Hepatocyte (in vitro differentiated cells): ENCODE measurements around the gene SLC16A7. TPM values are rescaled to one million over a fixed set of nuclear protein-coding genes. Genes with fewer than 3 reads are reported as not detected.
A peak's percentile ranks its signal among the peaks of the same experiment; 100 is the strongest.

Experiments
- DNase-seq: peaks from one replicate; pipeline ENCODE4 v3.0.0-alpha.2; 2016; ENCODE audit warnings: low spot score
- H2AFZ ChIP-seq: fragments of 200-600 bp; sonication (generic); 2 replicates; pipeline ENCODE4 v1.6.0; 2016; ENCODE audit warnings: antibody characterized with exemption, mild to moderate bottlenecking
- H3K27ac ChIP-seq: fragments of 200-600 bp; sonication (generic); 2 replicates; pipeline ENCODE4 v1.5.1; 2016; ENCODE audit warnings: mild to moderate bottlenecking
- H3K27me3 ChIP-seq: fragments of 200-600 bp; sonication (generic); 2 replicates; pipeline ENCODE4 v1.6.1; 2016
- H3K36me3 ChIP-seq: fragments of 200-600 bp; sonication (generic); replicated peaks from 2 replicates; pipeline ENCODE4 v1.5.1; 2016; ENCODE audit warnings: low read depth; ENCODE audit not compliant: insufficient read depth
- H3K4me1 ChIP-seq: fragments of 200-600 bp; sonication (generic); 2 replicates; pipeline ENCODE4 v1.5.1; 2016; ENCODE audit warnings: mild to moderate bottlenecking, moderate library complexity; ENCODE audit not compliant: insufficient read depth
- H3K4me2 ChIP-seq: fragments of 200-600 bp; sonication (generic); 2 replicates; pipeline ENCODE4 v1.6.0; 2016
- H3K4me3 ChIP-seq: fragments of 200-600 bp; sonication (generic); 2 replicates; pipeline ENCODE4 v1.5.1; 2016; ENCODE audit warnings: mild to moderate bottlenecking
- H3K79me2 ChIP-seq: fragments of 200-600 bp; sonication (generic); 2 replicates; pipeline ENCODE4 v1.6.0; 2017; ENCODE audit warnings: mild to moderate bottlenecking
- H3K9me2 ChIP-seq: fragments of 200-600 bp; sonication (generic); replicated peaks from 2 replicates; pipeline ENCODE4 v1.6.0; 2017; ENCODE audit warnings: mild to moderate bottlenecking; ENCODE audit not compliant: insufficient read depth
- H3K9me3 ChIP-seq: fragments of 200-600 bp; sonication (generic); 2 replicates; pipeline ENCODE4 v1.5.1; 2016; ENCODE audit warnings: low read depth, mild to moderate bottlenecking
- H4K20me1 ChIP-seq: fragments of 200-600 bp; sonication (generic); 2 replicates; pipeline ENCODE4 v1.6.0; 2016; ENCODE audit warnings: mild to moderate bottlenecking; ENCODE audit not compliant: insufficient read depth, poor library complexity, severe bottlenecking
- CTCF ChIP-seq: fragments of 200-600 bp; sonication (generic); IDR thresholded peaks from 2 replicates; pipeline ENCODE4 v1.5.1; 2016; ENCODE audit warnings: antibody characterized with exemption, mild to moderate bottlenecking; ENCODE audit not compliant: poor library complexity
- EZH2 ChIP-seq: fragments of 200-600 bp; sonication (generic); IDR thresholded peaks from 2 replicates; pipeline ENCODE4 v1.6.1; 2016; ENCODE audit warnings: antibody characterized with exemption, mild to moderate bottlenecking, borderline replicate concordance
- EZH2phosphoT487 ChIP-seq: fragments of 200-600 bp; sonication (generic); IDR thresholded peaks from one replicate; pipeline ENCODE4 v1.6.1; 2018; ENCODE audit warnings: antibody characterized with exemption, mild to moderate bottlenecking, low read depth, moderate library complexity; ENCODE audit not compliant: unreplicated experiment, severe bottlenecking
- WGBS: methylation state at CpG from one replicate; pipeline ENCODE4 v1.1.6; 2016; ENCODE audit warnings: low lambda C conversion rate; ENCODE audit errors: missing lambda C conversion rate; 5-methylcytosine and 5-hydroxymethylcytosine counted together
- polyA plus RNA-seq: library from polyadenylated mRNA; unstranded; fragments of >200 nt; fragmentation: Nextera tagmentation; extraction: Ambion mirVana; gene quantifications from 2 replicates; pipeline ENCODE4 v1.2.1, GENCODE V29; 2016
- total RNA-seq: library from RNA; depleted of rRNA; stranded (reverse); fragments of >200 nt; gene quantifications from 2 replicates; pipeline ENCODE4 v1.2.3, GENCODE V29; 2014

SLC16A7 gene
- total and polyA plus RNA-seq, 2 experiments from 2014 or later: 4.7 to 17.9 TPM

- no peaks in the 10 kb centered on the region for H3K27me3 ChIP-seq
- no peaks in the 10 kb centered on the region for H3K4me1 ChIP-seq
- no peaks in the 10 kb centered on the region for H3K9me3 ChIP-seq
- no peaks in the 10 kb centered on the region for H3K79me2 ChIP-seq
- no peak overlapping the region for H3K4me3 ChIP-seq
- H2AFZ ChIP-seq: no peak overlapping the region
- H3K27ac ChIP-seq: no peak overlapping the region
- TF ChIP-seq EZH2phosphoT487: no peak
- TF ChIP-seq CTCF: no peak
- TF ChIP-seq EZH2: no peak
- DNase-seq: peak; percentile 20
- no peaks in the 10 kb centered on the region for H4K20me1 ChIP-seq
- no peaks in the 10 kb centered on the region for H3K9me2 ChIP-seq
- WGBS: 76% methylated on average over 5 of the region's 5 CpGs
- no peaks in the 10 kb centered on the region for H3K36me3 ChIP-seq
- H3K4me2 ChIP-seq: no peak overlapping the region
Observed at GRCh38 chr12:59570145-59570544, 25.7 kb upstream of the SLC16A7 start.

GRCh38 chr12:59574406-59574805 is 21.4 kb upstream of the SLC16A7 start:
- Histone ChIP-seq H3K4me3 (no peak overlapping the region), H3K9me2 (no peaks in the 10 kb centered on the region), H3K9me3 (no peaks in the 10 kb centered on the region), H2AFZ (no peak overlapping the region), H3K27ac (no peak overlapping the region), H3K36me3 (no peaks in the 10 kb centered on the region), H4K20me1 (no peaks in the 10 kb centered on the region), H3K79me2 (no peaks in the 10 kb centered on the region), H3K27me3 (no peaks in the 10 kb centered on the region), H3K4me2 (no peak overlapping the region), H3K4me1 (no peaks in the 10 kb centered on the region)
- DNase-seq: no peak
- TF ChIP-seq EZH2phosphoT487 (no peak), EZH2 (no peak), CTCF (no peak)

GRCh38 chr12:59575826-59576225 is 20.0 kb upstream of the SLC16A7 start:
- Histone ChIP-seq H3K9me2 (no peaks in the 10 kb centered on the region), H3K4me1 (no peaks in the 10 kb centered on the region), H3K36me3 (no peaks in the 10 kb centered on the region), H3K79me2 (no peaks in the 10 kb centered on the region), H3K9me3 (no peaks in the 10 kb centered on the region), H3K4me3 (no peak overlapping the region), H4K20me1 (no peaks in the 10 kb centered on the region), H3K27ac (no peak overlapping the region), H2AFZ (no peak overlapping the region), H3K27me3 (no peaks in the 10 kb centered on the region), H3K4me2 (no peak overlapping the region)
- WGBS: 98% methylated on average over 2 of the region's 2 CpGs
- no peak for DNase-seq
- TF ChIP-seq EZH2: no peak
- no peak for TF ChIP-seq CTCF
- no peak for TF ChIP-seq EZH2phosphoT487

- no peaks in the 10 kb centered on the region for H3K79me2 ChIP-seq
- H3K9me2 ChIP-seq: no peaks in the 10 kb centered on the region
- H3K27ac ChIP-seq: no peak overlapping the region
- DNase-seq: no peak
- no peak overlapping the region for H3K4me2 ChIP-seq
- WGBS: 92% methylated on average over 1 of the region's 1 CpG
- H3K9me3 ChIP-seq: no peaks in the 10 kb centered on the region
- no peaks in the 10 kb centered on the region for H4K20me1 ChIP-seq
- no peaks in the 10 kb centered on the region for H3K4me1 ChIP-seq
- no peak overlapping the region for H2AFZ ChIP-seq
- no peaks in the 10 kb centered on the region for H3K36me3 ChIP-seq
- TF ChIP-seq CTCF: no peak
- no peak for TF ChIP-seq EZH2phosphoT487
- no peak for TF ChIP-seq EZH2
- H3K4me3 ChIP-seq: no peak overlapping the region
- H3K27me3 ChIP-seq: no peaks in the 10 kb centered on the region
Observed at GRCh38 chr12:59578254-59578653, 17.6 kb upstream of the SLC16A7 start.
